HL-60/S4 treated with phorbol 12-myristate 13-acetate at 8.2 ng/mL for 4 days and 3 days (cell line): ENCODE measurements around the gene CPEB1.

ENCODE experiments used
- in situ Hi-C: fragments of 300-500 bp; cut with MboI; formaldehyde crosslinking; loops from 2 replicates; pipeline ENCODE4 v1.15.0; 2022; ENCODE audit warnings: low sequenced_read_pairs

The CPEB1 gene

GRCh38 chr15:82647045-82647834 is at the start of gene CPEB1:
CPEB1 (minus strand) TSS chr15:82647363; CDS start chr15:82628459, 18,904 bp downstream.
- in situ Hi-C loops, result no loop called here

GRCh38 chr15:82692171-82692570 is 45.0 kb upstream of the CPEB1 start:
- in situ Hi-C loops, result no loop called here

GRCh38 chr15:82689147-82689546 is 42.0 kb upstream of the CPEB1 start:
- in situ Hi-C loops, result no loop called here

GRCh38 chr15:82688691-82689090 is 41.5 kb upstream of the CPEB1 start:
- in situ Hi-C loops, result no loop called here

- in situ Hi-C loops, result no loop called here
Observed at GRCh38 chr15:82681371-82681770, 34.2 kb upstream of the CPEB1 start.

GRCh38 chr15:82680200-82681102 is 33.3 kb upstream of the CPEB1 start:
- in situ Hi-C loops, result no loop called here

- in situ Hi-C loops, result no loop called here
Observed at GRCh38 chr15:82679626-82680199, 32.5 kb upstream of the CPEB1 start.

- in situ Hi-C loops, result no loop called here
Observed at GRCh38 chr15:82677720-82678323, 30.7 kb upstream of the CPEB1 start.

- in situ Hi-C loops, result no loop called here
Observed at GRCh38 chr15:82674873-82675272, 27.7 kb upstream of the CPEB1 start.

GRCh38 chr15:82670699-82671098 is 23.5 kb upstream of the CPEB1 start:
- in situ Hi-C loops, result no loop called here

GRCh38 chr15:82666606-82667005 is 19.4 kb upstream of the CPEB1 start:
- in situ Hi-C loops, result loop anchor here (10.0 kb wide), 1 partner anchor 48 kb away; no protein-coding TSS in a partner anchor

- in situ Hi-C loops, result loop anchor here (10.0 kb wide), 1 partner anchor 51 kb away; no protein-coding TSS in a partner anchor
Observed at GRCh38 chr15:82664021-82664420, 16.9 kb upstream of the CPEB1 start.

GRCh38 chr15:82663186-82663600 is 16.0 kb upstream of the CPEB1 start:
- in situ Hi-C loops, result loop anchor here (10.0 kb wide), 1 partner anchor 52 kb away; no protein-coding TSS in a partner anchor

GRCh38 chr15:82662641-82663040 is 15.5 kb upstream of the CPEB1 start:
- in situ Hi-C loops, result loop anchor here (10.0 kb wide), 1 partner anchor 52 kb away; no protein-coding TSS in a partner anchor

- in situ Hi-C loops, result loop anchor here (10.0 kb wide), 1 partner anchor 54 kb away; no protein-coding TSS in a partner anchor
Observed at GRCh38 chr15:82660378-82660777, 13.2 kb upstream of the CPEB1 start.

- in situ Hi-C loops, result no loop called here
Observed at GRCh38 chr15:82656641-82657266, 9.6 kb upstream of the CPEB1 start.

GRCh38 chr15:82655606-82656005 is 8.4 kb upstream of the CPEB1 start:
- in situ Hi-C loops, result no loop called here

GRCh38 chr15:82653483-82654168 is 6.5 kb upstream of the CPEB1 start:
- in situ Hi-C loops, result no loop called here

GRCh38 chr15:82651708-82652107 is 4.5 kb upstream of the CPEB1 start:
- in situ Hi-C loops, result no loop called here
